HG03457 (cell line): ENCODE measurements around the gene OR1N1.
"Not testable (repeated sequence)": the region's sequence is repeated elsewhere in the genome, so short reads cannot be mapped to it uniquely, and the experiment has no call there.

ENCODE experiments used
- ATAC-seq: cut with Tn5 transposase; IDR thresholded peaks from one replicate; pipeline ENCODE4 v1.9.1; 2021; ENCODE audit warnings: moderate number of reproducible peaks; ENCODE audit not compliant: unreplicated experiment

Gene OR1N1, protein sequence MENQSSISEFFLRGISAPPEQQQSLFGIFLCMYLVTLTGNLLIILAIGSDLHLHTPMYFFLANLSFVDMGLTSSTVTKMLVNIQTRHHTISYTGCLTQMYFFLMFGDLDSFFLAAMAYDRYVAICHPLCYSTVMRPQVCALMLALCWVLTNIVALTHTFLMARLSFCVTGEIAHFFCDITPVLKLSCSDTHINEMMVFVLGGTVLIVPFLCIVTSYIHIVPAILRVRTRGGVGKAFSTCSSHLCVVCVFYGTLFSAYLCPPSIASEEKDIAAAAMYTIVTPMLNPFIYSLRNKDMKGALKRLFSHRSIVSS

DNA sequence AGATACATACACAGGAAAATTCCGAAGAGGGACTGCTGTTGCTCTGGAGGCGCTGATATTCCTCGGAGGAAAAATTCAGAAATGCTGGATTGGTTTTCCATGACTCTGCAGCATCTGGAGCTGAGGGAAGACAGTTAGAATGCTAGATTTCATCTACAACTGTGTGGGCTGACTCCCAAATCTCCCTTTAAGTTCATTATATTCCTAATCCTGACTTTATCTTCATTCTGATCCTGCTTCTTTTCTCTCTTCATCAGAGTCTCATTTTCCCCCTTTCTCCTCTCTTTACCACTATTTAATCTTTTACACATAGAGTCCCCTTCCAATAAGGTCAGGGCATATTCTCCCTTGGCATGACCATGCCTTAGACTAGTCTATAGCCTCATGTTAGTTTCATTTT lies at the start of gene OR1N1:
Gene OR1N1 (minus strand): TSS at position 101 of the 400 bp plus-strand sequence. CDS start 0 bp downstream, at position 101.
- ATAC-seq: no peak

DNA sequence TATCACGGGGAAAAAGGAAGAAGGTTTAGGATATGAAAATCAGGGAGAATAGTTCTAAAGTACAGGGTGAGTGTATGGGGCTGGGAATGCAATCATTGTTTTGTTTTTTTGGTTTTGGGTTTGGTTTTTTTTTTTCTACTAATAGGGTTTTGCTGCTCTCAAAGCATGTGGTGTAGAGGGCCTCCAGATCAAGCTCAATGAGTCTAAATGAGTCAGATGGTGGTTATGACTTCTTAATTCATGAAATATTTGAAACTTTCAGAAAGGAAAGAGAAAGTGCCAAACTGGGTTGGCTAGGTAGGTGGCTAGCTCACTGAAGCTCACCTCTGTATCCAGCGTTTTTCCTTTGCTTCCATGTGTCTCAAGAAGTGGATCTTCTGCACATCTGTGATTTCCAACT lies 45.4 kb upstream of the OR1N1 start:
- ATAC-seq: no peak

DNA sequence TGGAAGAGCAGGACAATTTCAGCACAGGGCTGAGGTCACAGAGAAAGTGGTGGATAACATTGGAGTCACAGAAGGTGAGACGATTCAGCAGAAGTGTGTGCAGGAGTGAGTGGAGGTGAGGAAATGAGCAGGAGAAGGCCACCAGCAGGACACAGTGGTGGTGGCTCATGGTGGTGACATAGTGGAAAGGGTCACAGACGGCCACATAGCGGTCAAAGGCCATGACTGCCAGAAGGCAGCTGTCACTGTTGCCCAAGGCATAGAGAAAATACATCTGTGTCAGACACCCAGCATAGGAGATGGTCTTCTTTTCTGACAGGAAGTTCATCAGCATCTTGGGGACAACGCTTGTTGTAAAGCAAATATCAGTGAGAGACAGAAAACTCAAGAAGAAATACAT lies 40.8 kb upstream of the OR1N1 start:
- ATAC-seq: no peak

- no peak for ATAC-seq
Observed at GRCh38 chr9:122562134-122562760, 35.2 kb upstream of the OR1N1 start.

DNA sequence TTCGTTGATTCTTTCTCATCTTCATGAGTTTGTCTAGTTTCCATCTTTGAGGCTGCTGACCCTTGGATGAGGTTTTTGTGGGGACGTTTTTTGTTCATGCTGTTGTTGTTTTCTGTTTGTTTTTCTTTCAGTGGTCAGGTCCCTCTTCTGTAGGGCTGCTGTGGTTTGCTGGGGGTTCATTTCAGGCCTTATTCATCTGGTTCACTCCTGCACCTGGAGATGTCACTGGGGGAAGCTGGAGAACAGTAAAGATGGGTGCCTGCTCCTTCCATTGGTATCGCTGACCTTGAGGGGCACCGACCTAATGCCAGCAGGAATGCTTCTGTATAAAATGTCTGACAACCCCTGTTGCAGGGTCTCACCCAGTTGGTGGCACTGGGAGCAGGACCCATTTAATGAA lies 34.4 kb upstream of the OR1N1 start:
- ATAC-seq: no peak

- no peak for ATAC-seq
Observed at GRCh38 chr9:122552812-122553211, 25.7 kb upstream of the OR1N1 start, which contains the start of gene OR1N2. Gene OR1N2 (plus strand): TSS chr9:122553112. CDS start chr9:122553212, 100 bp downstream.

GRCh38 chr9:122551371-122551770 lies 24.3 kb upstream of the OR1N1 start:
- ATAC-seq: no peak

DNA sequence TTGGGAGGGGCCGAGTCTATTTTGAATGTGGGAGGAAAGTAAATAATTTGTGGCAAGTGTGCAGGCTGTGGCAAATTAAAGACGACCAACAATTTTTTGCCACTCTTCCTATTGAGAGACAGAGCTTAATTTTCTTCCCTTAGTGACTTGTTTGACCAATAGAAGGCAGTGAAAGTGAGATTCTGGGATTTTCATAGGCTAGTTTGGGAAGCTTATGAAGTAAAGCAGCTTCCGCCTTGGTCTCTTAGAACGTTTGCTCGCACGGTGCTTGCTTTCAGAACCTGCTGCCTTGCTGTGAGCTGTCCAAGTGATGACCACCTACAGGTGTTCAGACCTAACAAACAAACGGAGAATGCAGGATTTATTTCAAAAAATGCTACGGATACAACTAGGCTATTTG lies 19.1 kb upstream of the OR1N1 start:
- no peak for ATAC-seq

GRCh38 chr9:122538757-122539156 lies 11.7 kb upstream of the OR1N1 start:
- no peak for ATAC-seq

- not testable (repeated sequence) for ATAC-seq
Observed at GRCh38 chr9:122537066-122537465, 10.0 kb upstream of the OR1N1 start.

DNA sequence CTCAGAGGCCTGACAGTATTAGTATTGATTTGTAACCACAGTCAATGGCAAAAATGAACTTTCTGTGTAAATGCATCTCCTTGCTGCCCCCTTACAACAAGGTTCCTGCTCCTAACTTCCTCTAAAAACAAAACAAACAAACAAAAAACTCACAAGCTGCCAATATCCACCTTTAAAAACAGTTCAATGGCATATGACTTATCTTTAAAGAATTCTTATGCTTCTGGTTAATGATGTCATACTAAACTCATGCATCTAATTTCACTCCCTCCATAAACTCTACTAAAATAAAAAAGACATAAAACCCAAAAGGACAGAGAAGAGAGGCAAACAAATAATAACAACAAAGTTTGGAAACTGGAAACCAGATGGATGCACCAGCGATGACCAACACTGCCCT lies 9.0 kb upstream of the OR1N1 start:
- ATAC-seq: no peak

GRCh38 chr9:122531157-122531556 lies 4.1 kb upstream of the OR1N1 start:
- not testable (repeated sequence) for ATAC-seq

DNA sequence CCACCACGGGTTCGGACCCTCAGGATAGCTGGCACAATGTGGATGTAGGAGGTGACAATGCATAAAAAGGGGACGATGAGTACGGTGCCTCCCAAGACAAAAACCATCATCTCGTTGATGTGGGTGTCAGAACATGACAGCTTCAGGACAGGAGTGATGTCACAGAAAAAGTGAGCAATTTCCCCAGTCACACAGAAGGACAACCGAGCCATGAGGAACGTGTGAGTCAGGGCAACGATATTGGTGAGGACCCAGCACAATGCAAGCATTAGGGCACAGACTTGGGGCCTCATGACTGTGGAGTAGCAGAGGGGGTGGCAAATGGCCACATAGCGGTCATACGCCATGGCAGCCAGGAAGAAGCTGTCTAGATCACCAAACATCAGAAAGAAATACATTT lies 491 bp downstream of the OR1N1 start:
- ATAC-seq: no peak

DNA sequence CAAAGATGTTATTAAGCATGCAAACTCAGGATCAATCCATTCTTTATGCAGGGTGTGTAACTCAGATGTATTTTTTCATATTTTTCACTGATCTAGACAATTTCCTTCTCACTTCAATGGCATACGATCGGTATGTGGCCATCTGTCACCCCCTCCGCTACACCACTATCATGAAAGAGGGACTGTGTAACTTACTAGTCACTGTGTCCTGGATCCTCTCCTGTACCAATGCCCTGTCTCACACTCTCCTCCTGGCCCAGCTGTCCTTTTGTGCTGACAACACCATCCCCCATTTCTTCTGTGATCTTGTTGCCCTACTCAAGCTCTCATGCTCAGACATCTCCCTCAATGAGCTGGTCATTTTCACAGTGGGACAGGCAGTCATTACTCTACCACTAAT lies 7.7 kb downstream of the OR1N1 start:
- ATAC-seq: no peak

DNA sequence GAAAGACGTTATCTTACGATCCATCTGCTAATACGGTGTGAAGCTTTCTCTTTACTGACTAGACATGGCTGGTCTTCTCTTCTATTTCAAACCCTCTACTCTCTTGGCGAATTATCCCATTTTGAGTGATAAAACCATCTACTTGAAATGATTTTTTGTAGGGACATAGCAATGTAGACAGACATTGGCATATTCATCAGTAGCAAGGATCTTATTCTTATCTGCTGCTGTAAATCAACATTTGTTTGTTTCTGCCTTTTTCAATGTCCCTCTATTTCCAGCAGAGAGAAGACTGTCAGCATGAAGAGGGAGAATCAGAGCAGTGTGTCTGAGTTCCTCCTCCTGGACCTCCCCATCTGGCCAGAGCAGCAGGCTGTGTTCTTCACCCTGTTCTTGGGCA lies 8.3 kb downstream of the OR1N1 start, which contains the start of gene OR1J4:
Gene OR1J4 (plus strand): TSS at position 301 of the 400 bp plus-strand sequence. CDS start 0 bp downstream, at position 301.
- ATAC-seq: no peak

GRCh38 chr9:122518226-122518625 lies 8.9 kb downstream of the OR1N1 start:
- no peak for ATAC-seq

DNA sequence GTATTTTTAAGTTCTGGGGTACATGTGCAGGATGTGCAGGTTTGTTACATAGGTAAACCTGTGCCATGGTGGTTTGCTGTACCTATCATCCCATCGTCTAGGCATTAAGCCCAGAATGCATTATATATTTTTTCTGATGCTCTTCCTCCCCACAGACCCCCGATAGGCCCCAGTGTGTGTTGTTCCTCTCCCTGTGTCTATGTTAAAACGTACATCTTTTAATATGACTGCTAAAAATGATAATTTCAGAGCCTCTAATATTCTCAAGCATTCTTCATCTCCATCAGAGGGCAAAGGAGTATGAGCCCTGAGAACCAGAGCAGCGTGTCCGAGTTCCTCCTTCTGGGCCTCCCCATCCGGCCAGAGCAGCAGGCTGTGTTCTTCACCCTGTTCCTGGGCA lies 16.6 kb downstream of the OR1N1 start, which contains the start of gene OR1J2:
Gene OR1J2 (plus strand): TSS at position 301 of the 400 bp plus-strand sequence. CDS start 0 bp downstream, at position 301.
- ATAC-seq: no peak

DNA sequence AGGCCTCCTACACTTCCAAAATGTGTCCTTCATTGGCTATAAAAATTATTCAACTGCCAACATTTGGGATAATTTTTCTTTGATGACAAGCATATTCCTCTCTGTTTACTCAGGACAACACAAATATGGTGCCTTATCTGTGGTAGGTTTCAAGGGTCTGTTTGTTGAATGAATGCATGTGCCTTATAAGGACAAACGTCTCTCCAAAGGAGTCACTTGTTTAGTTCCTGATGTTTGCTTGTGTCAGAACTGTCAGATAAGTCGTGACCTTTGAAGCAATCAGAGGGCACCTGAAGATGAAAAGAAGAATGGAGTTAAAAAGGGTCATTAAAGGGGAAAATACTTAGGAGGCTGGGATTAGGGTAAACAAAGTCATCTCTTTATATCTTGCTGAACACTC lies 20.1 kb downstream of the OR1N1 start:
- no peak for ATAC-seq

DNA sequence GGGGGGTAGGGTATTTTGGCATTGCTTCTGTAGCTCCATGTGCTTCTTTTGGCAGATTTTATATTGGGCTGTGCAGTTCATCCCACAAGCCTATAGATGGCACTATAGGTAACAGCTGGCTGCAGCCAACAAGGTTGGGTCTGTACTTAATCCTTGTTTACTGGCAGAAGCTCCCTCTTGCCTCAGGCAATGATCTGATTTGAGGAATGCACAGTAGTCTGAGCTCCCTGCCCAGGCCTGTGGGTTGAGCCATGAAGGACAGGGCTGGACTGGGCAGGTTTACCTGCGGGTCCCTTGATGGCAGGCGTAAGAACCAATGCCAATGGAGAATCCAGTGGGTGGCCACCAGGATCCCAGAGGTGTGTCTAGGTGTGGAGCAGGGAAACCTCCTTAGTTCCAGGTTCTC lies 28.2 kb downstream of the OR1N1 start:
- ATAC-seq: no peak

GRCh38 chr9:122479062-122479461 lies 48.0 kb downstream of the OR1N1 start:
- no peak for ATAC-seq

- ATAC-seq: no peak
Observed at GRCh38 chr9:122477826-122478225, 49.3 kb downstream of the OR1N1 start, which contains the start of gene OR1J1. Gene OR1J1 (minus strand): TSS chr9:122477926. CDS start chr9:122477926, 0 bp downstream.

DNA sequence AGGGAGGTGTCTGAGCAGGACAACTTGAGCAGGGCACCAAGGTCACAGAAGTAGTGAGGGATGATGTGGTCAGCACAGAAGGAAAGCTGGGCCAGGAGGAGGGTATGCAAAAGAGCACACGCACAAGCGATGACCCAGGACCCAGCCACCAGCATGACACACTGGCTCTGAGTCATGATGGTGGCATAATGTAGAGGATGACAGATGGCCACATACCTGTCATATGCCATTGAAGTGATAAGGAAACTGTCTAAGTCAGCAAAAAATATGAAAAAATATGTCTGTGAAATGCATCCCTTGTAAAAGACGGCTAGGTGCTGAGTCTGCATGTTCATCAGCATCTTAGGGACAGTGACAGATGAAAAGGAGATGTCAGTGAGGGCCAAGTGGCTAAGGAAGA lies 49.7 kb downstream of the OR1N1 start:
- ATAC-seq: no peak
